Measurements from ENCODE around the gene TTC17. TPM values are rescaled to one million over a fixed set of nuclear protein-coding genes. Genes with fewer than 3 reads are reported as not detected.
A peak's percentile ranks its signal among the peaks of the same experiment; 100 is the strongest.
"Not testable (repeated sequence)": the region's sequence is repeated elsewhere in the genome, so short reads cannot be mapped to it uniquely, and the experiment has no call there.

Gene TTC17
- 38.6 and 55.2 TPM in 2 replicates for total RNA-seq

GRCh38 chr11:43358801-43359421, at the start of gene TTC17:
Gene TTC17, plus strand, starts transcription at chr11:43358920. Its CDS starts 35 bp downstream, at chr11:43358955.
- DNase-seq (ENCODE audit: low read depth in 2 of 2) = peak; percentile 92 to 94

- peak; percentile 96 to 97 for DNase-seq (ENCODE audit: low read depth in 2 of 2)
These were observed 46.7 kb upstream of the TTC17 start, which contains the start of gene API5 for GRCh38 chr11:43311791-43312607. Gene API5, plus strand, starts transcription at chr11:43311996. Its CDS starts 132 bp downstream, at chr11:43312128.

- DNase-seq (ENCODE audit: low read depth in 2 of 2) = no peak
These were observed 42.8 kb upstream of the TTC17 start for GRCh38 chr11:43315966-43316365.

- no peak for DNase-seq (ENCODE audit: low read depth in 2 of 2)
These were observed 42.3 kb upstream of the TTC17 start for GRCh38 chr11:43316451-43316850.

- peak; percentile 81 to 96 for DNase-seq (ENCODE audit: low read depth in 2 of 2)
These were observed 30.7 kb upstream of the TTC17 start for GRCh38 chr11:43327987-43328386.

GRCh38 chr11:43328482-43328881, 30.2 kb upstream of the TTC17 start:
- DNase-seq (ENCODE audit: low read depth in 2 of 2) = no peak

- DNase-seq (ENCODE audit: low read depth in 2 of 2) = no peak
These were observed 17.6 kb upstream of the TTC17 start for GRCh38 chr11:43341159-43341558.

- not testable (repeated sequence) for DNase-seq (ENCODE audit: low read depth in 2 of 2)
These were observed 7.3 kb upstream of the TTC17 start for GRCh38 chr11:43351426-43351825.

- no peak for DNase-seq (ENCODE audit: low read depth in 2 of 2)
These were observed 4.4 kb upstream of the TTC17 start for GRCh38 chr11:43354311-43354710.

GRCh38 chr11:43356336-43356735, 2.4 kb upstream of the TTC17 start:
- DNase-seq (ENCODE audit: low read depth in 2 of 2) = no peak

GRCh38 chr11:43358279-43358800, 380 bp upstream of the TTC17 start:
- DNase-seq (ENCODE audit: low read depth in 2 of 2) = no peak

- DNase-seq (ENCODE audit: low read depth in 2 of 2) = peak; percentile 41 to 50
These were observed 700 bp downstream of the TTC17 start for GRCh38 chr11:43359422-43359818.

- peak; percentile 8 to 23 for DNase-seq (ENCODE audit: low read depth in 2 of 2)
These were observed 1.8 kb downstream of the TTC17 start for GRCh38 chr11:43360361-43361032.

- DNase-seq (ENCODE audit: low read depth in 2 of 2) = peak in 1 of 2 donors; percentile 55
These were observed 8.0 kb downstream of the TTC17 start for GRCh38 chr11:43366677-43367076.

GRCh38 chr11:43367382-43368178, 8.9 kb downstream of the TTC17 start:
- DNase-seq (ENCODE audit: low read depth in 2 of 2) = no peak

- DNase-seq (ENCODE audit: low read depth in 2 of 2) = no peak
These were observed 17.3 kb downstream of the TTC17 start for GRCh38 chr11:43376065-43376464.

- DNase-seq (ENCODE audit: low read depth in 2 of 2) = peak in 1 of 2 donors; percentile 47
These were observed 17.9 kb downstream of the TTC17 start for GRCh38 chr11:43376594-43376993.

GRCh38 chr11:43377389-43377788, 18.7 kb downstream of the TTC17 start:
- DNase-seq (ENCODE audit: low read depth in 2 of 2) = no peak

GRCh38 chr11:43378897-43379296, 20.2 kb downstream of the TTC17 start:
- DNase-seq (ENCODE audit: low read depth in 2 of 2) = no peak

- DNase-seq (ENCODE audit: low read depth in 2 of 2) = no peak
These were observed 23.1 kb downstream of the TTC17 start for GRCh38 chr11:43381802-43382201.

GRCh38 chr11:43382614-43383013, 23.9 kb downstream of the TTC17 start:
- no peak for DNase-seq (ENCODE audit: low read depth in 2 of 2)
